Body of pancreas (tissue), 4 donors: ENCODE measurements around the gene PPIL4.

Experiments
- CTCF ChIP-seq, 7 experiments: fragments of 450-650 bp in 4 of 7; fragments of 200-600 bp in 3 of 7; sonication (generic) in 3 of 7; IDR thresholded peaks; one replicate each; pipeline ENCODE4 v1.5.1; 2016 to 2019; ENCODE audit warnings: antibody characterized with exemption in 7 of 7
- POLR2A ChIP-seq, 3 donors: fragments of 450-650 bp; IDR thresholded peaks; one replicate each; pipeline ENCODE4 v1.6.1; 2016; ENCODE audit warnings: antibody characterized with exemption in 3 of 3, mild to moderate bottlenecking in 2 of 3

DNA sequence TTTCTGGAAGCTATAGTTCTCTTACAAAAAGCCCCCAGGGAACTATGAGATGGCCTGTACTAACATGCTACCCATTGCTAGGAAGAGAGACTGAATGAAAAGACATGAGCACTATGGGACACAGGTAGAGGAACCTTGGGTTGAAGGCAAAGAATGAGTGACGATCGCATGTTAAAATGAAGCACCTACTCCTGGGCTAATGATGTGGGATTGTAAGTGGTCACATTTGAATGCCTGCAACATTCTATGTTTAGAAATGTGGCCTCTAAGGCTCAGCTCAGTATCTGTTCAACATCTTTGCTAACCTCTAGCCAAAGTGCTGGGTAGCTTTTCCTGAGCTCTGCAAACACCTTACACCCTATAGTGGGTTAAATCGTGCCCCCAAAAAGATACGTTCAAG, 55.9 kb downstream of the PPIL4 start:
- TF ChIP-seq CTCF (IDR thresholded peaks at IDR 0.05): no peak
- TF ChIP-seq POLR2A (IDR thresholded peaks at IDR 0.05): no peak
